G401.6 (cell line): ENCODE measurements around the gene CEP97.
"Not testable (repeated sequence)": the region's sequence is repeated elsewhere in the genome, so short reads cannot be mapped to it uniquely, and the experiment has no call there.

Experiments
- FAIRE-seq: peaks from 2 replicates; lab custom pipeline; 2012; peaks lifted over from hg19 to GRCh38; lab: Jason Lieb, UNC

Gene CEP97

DNA sequence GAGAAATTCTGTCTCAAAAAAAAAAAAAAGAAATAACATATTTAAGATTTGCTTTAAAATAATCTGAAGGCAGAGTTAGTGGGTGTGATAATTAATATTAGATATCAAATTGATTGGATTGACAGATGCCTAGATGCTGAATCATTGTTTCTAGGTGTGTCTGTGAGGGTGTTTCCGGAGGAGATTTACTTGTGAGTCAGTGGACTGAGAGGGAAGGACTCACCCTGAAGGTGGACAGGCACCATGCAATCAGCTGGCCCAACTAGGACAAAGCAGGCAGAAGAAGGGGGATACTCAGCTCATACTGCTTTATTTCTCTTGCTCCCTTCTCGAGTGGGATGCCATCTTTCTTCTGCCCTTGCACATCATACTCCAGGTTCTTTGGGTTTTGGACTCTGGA, 21.2 kb upstream of the CEP97 start:
- no peak for FAIRE-seq

DNA sequence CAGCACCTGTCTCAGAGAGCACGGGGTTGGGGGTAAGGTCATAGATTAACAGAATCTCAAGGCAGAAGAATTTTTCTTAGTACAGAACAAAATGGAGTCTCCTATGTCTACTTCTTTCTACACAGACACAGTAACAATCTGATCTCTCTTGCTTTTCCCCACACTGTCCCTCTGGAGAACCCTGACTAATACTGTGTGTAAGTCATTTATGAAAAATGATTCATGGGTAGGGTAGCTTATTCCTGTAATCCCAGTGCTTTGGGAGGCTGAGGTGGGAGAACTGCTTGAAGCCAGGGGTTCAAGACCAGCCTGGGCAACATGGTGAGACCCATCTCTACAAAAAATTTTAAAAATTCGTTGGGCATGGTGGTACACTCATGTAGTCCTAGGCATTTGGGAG, 19.8 kb upstream of the CEP97 start:
- FAIRE-seq, result not testable (repeated sequence)

DNA sequence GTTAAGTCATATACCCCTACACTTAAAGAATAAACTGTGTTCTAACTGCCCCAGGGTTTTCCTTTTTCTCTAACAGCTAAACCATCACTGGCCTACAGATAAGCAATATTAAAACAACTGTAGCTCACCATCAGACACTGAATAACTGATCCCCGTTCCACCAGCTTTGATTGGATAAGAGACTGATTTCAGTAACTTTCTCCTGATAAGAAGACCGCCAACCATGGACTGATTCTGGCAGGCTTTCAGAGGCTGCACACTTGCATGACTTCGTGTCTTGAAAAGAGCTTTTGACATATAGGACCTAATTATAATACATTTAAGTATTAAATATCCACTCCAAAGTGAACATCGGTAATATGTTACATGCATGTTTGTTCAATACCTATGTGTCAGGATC, 15.3 kb upstream of the CEP97 start:
- FAIRE-seq, result no peak

- no peak for FAIRE-seq
Observed at GRCh38 chr3:101718455-101718854, 6.0 kb upstream of the CEP97 start.

GRCh38 chr3:101719604-101720185, 4.7 kb upstream of the CEP97 start:
- no peak for FAIRE-seq

- peak; percentile 76 for FAIRE-seq
Observed at GRCh38 chr3:101720851-101721840, 3.3 kb upstream of the CEP97 start.

GRCh38 chr3:101722394-101723173, 1.8 kb upstream of the CEP97 start:
- FAIRE-seq, result no peak

GRCh38 chr3:101725194-101725889, 928 bp downstream of the CEP97 start:
- peak; percentile 66 for FAIRE-seq

- no peak for FAIRE-seq
Observed at GRCh38 chr3:101725890-101726275, 1.5 kb downstream of the CEP97 start.

DNA sequence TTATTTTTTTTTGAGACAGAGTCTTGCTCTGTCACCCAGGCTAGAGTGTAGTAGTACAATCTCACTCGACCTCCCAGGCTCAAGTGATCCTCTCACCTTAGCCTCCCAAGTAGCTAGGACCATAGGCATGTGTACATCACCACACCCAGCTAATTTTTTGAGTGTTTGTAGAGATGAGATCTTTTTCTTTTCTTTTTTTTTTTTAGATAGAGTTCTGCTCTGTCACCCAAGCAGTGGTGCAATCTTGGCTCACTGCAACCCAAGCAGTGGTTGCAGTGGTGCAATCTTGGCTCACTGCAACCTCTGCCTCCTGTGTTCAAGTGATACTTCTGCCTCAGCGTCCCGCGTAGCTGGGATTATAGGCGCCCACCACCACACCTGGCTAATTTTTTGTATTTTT, 5.2 kb downstream of the CEP97 start:
- no peak for FAIRE-seq

DNA sequence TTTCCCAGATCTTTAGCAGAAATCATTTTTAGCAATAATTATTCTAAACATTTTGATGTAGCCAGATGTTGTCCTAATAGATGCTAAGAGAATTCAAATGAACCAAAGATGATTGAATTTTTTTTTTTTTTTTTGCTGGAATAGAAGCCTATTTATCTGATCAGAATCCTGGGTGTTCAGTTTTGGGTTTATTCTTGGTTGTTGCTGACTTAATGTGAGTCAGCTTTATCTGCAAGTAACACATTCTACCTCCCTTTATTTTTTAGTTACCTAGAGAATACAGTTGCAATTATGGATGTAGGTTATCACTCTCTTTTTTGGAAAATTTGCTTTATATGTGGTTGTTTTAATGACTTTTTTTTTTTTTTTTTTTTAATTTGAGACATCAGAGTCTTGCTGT, 6.4 kb downstream of the CEP97 start:
- FAIRE-seq, result no peak

DNA sequence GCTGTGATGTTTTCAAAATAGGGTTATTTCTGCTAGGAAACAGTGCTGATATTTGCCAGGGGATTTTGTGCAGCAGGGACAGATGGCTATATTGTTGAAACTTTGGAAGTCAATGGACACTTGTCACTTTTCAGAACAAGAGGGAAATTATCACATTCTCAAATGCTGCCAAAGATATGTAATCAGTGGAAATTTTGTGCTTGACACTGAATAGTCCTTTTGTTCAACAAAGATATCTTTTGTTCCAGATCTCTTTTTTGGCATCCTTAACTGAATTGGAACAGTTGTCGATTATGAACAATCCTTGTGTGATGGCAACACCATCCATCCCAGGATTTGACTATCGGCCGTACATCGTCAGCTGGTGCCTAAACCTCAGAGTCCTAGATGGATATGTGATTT, 7.8 kb downstream of the CEP97 start:
- FAIRE-seq, result no peak

GRCh38 chr3:101735833-101736232, 11.4 kb downstream of the CEP97 start:
- no peak for FAIRE-seq

GRCh38 chr3:101741914-101742313, 17.5 kb downstream of the CEP97 start:
- FAIRE-seq, result not testable (repeated sequence)

GRCh38 chr3:101744811-101745210, 20.4 kb downstream of the CEP97 start:
- FAIRE-seq, result no peak

- FAIRE-seq, result not testable (repeated sequence)
Observed at GRCh38 chr3:101745934-101746333, 21.5 kb downstream of the CEP97 start.

- FAIRE-seq, result not testable (repeated sequence)
Observed at GRCh38 chr3:101753386-101754113, 29.1 kb downstream of the CEP97 start.

GRCh38 chr3:101758224-101758623, 33.8 kb downstream of the CEP97 start:
- FAIRE-seq, result no peak

DNA sequence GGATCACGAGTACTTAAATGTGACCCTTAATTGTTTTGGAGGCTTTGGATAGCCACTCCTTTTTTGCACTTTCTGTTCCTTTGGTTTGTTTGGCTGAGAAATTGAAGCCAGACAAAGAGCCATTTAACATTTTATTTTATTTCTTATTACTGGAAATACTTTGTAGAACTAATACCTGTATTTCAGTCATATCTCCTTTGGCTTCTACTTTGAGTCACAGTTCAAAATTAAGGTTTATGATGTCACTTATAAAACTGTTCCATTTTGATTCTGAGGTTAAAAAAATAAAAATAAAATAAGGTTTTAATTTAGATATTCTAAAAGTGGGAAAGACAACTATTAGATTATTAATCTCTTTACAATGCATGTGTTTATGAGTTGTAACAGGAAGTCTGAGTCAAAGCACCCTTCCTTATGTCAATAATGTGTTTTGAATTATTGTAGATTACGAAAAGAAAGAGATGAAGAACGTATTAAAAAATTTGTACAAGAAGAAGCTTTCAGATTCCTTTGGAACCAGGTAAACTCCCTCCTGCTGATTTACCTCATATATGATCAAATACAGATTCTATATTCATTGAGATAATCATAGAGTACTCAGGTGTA, 37.7 kb downstream of the CEP97 start:
- FAIRE-seq, result peak; percentile 13

GRCh38 chr3:101777745-101778281, 53.4 kb downstream of the CEP97 start:
- FAIRE-seq, result not testable (repeated sequence)
